IPS-18c (cell line): Measurements from ENCODE around the gene LPIN1.

Experiments
- H3K4me3 ChIP-seq: 2 replicates; pipeline ENCODE4 v1.7.0; 2013; ENCODE audit warnings: low read depth, mild to moderate bottlenecking, low read length, moderate library complexity; ENCODE audit not compliant: insufficient read depth
- H3K9me3 ChIP-seq: one replicate; pipeline ENCODE4 v1.6.1; 2013; ENCODE audit warnings: mild to moderate bottlenecking, low read length, moderate library complexity; ENCODE audit not compliant: control insufficient read depth, insufficient read depth

The LPIN1 gene

GRCh38 chr2:11786592-11786991 lies 40.2 kb downstream of the LPIN1 start:
- H3K9me3 ChIP-seq = no peaks in the 10 kb centered on the region
- H3K4me3 ChIP-seq = no peak overlapping the region

GRCh38 chr2:11787991-11788390 lies 41.6 kb downstream of the LPIN1 start:
- H3K4me3 ChIP-seq = no peak overlapping the region
- H3K9me3 ChIP-seq = no peaks in the 10 kb centered on the region

- Histone ChIP-seq H3K9me3 (no peaks in the 10 kb centered on the region), H3K4me3 (no peak overlapping the region)
Observed at GRCh38 chr2:11788461-11789124, 42.2 kb downstream of the LPIN1 start.

GRCh38 chr2:11789243-11789642 lies 42.8 kb downstream of the LPIN1 start:
- H3K4me3 ChIP-seq = no peak overlapping the region
- no peaks in the 10 kb centered on the region for H3K9me3 ChIP-seq

GRCh38 chr2:11790228-11790627 lies 43.8 kb downstream of the LPIN1 start:
- no peak overlapping the region for H3K4me3 ChIP-seq

GRCh38 chr2:11795590-11795989 lies 49.2 kb downstream of the LPIN1 start:
- Histone ChIP-seq H3K4me3 (no peak overlapping the region), H3K9me3 (no peaks in the 10 kb centered on the region)

More at GRCh38 chr2:11790228-11790627, 43.8 kb downstream of the LPIN1 start:
- H3K9me3 ChIP-seq = no peaks in the 10 kb centered on the region

- Histone ChIP-seq H3K9me3 (no peaks in the 10 kb centered on the region), H3K4me3 (no peak overlapping the region)
Observed at GRCh38 chr2:11796190-11797171, 50.0 kb downstream of the LPIN1 start.

GRCh38 chr2:11797846-11798245 lies 51.4 kb downstream of the LPIN1 start:
- H3K4me3 ChIP-seq = no peak overlapping the region
- H3K9me3 ChIP-seq = no peaks in the 10 kb centered on the region

GRCh38 chr2:11798701-11799435 lies 52.4 kb downstream of the LPIN1 start:
- Histone ChIP-seq H3K4me3 (no peak overlapping the region), H3K9me3 (no peaks in the 10 kb centered on the region)

GRCh38 chr2:11799826-11800225 lies 53.4 kb downstream of the LPIN1 start:
- no peaks in the 10 kb centered on the region for H3K9me3 ChIP-seq

GRCh38 chr2:11802782-11803191 lies 56.4 kb downstream of the LPIN1 start:
- H3K9me3 ChIP-seq = no peaks in the 10 kb centered on the region
- H3K4me3 ChIP-seq = no peak overlapping the region

More at GRCh38 chr2:11799826-11800225, 53.4 kb downstream of the LPIN1 start:
- H3K4me3 ChIP-seq = no peak overlapping the region

GRCh38 chr2:11805024-11805423 lies 58.6 kb downstream of the LPIN1 start:
- Histone ChIP-seq H3K9me3 (no peaks in the 10 kb centered on the region), H3K4me3 (no peak overlapping the region)

- no peaks in the 10 kb centered on the region for H3K9me3 ChIP-seq
- H3K4me3 ChIP-seq = no peak overlapping the region
Observed at GRCh38 chr2:11805920-11806319, 59.5 kb downstream of the LPIN1 start.

GRCh38 chr2:11807156-11808015 lies 61.0 kb downstream of the LPIN1 start:
- no peak overlapping the region for H3K4me3 ChIP-seq
- no peaks in the 10 kb centered on the region for H3K9me3 ChIP-seq

- Histone ChIP-seq H3K9me3 (no peaks in the 10 kb centered on the region), H3K4me3 (no peak overlapping the region)
Observed at GRCh38 chr2:11808016-11808400, 61.6 kb downstream of the LPIN1 start.

GRCh38 chr2:11809586-11810236 lies 63.3 kb downstream of the LPIN1 start:
- H3K4me3 ChIP-seq = no peak overlapping the region
- no peaks in the 10 kb centered on the region for H3K9me3 ChIP-seq
